Measurements from ENCODE around the gene ZNF474.

Gene ZNF474

GRCh38 chr5:122201365-122201764, 72.0 kb downstream of the ZNF474 start:
- Histone ChIP-seq H3K79me1 (ENCODE audit: low read length) (no peaks in the 10 kb centered on the region), H3K36me3 (ENCODE audit: control insufficient read depth, insufficient read depth, low read length) (no peaks in the 10 kb centered on the region), H3K23ac (ENCODE audit: low read length) (no peak overlapping the region), H3K9ac (ENCODE audit: low read length) (no peak overlapping the region), H2BK15ac (replicated peaks; ENCODE audit: low read depth) (no peak overlapping the region), H3K18ac (ENCODE audit: low read length) (no peak overlapping the region), H3K4me3 (ENCODE audit: low read length) (no peak overlapping the region), H3K79me2 (ENCODE audit: control insufficient read depth, insufficient read depth, low read length) (no peaks in the 10 kb centered on the region), H2BK5ac (ENCODE audit: low read length) (no peak overlapping the region), H3K27me3 (ENCODE audit: insufficient read depth, low read length, poor library complexity) (no peaks in the 10 kb centered on the region), H2BK120ac (ENCODE audit: low read depth, low read length) (no peak overlapping the region), H3K27ac (ENCODE audit: low read depth, low read length) (no peak overlapping the region), H2AK5ac (ENCODE audit: low read length) (no peak overlapping the region), H4K8ac (ENCODE audit: low read depth, low read length) (no peak overlapping the region), H3K4me1 (ENCODE audit: control insufficient read depth, low read depth, low read length) (no peaks in the 10 kb centered on the region), H4K5ac (ENCODE audit: low read length) (no peak overlapping the region), H3K4me2 (ENCODE audit: low read length) (no peak overlapping the region), H3K56ac (ENCODE audit: low read length) (no peak overlapping the region), H3K4ac (ENCODE audit: low read depth, low read length) (no peak overlapping the region)
- WGBS (ENCODE audit: extremely low coverage, insufficient coverage, low lambda C conversion rate), result no CpG with 5 or more reads among the region's 3 CpGs
- no peak for DNase-seq

GRCh38 chr5:122202952-122203351, 73.6 kb downstream of the ZNF474 start:
- Histone ChIP-seq H3K27me3 (ENCODE audit: insufficient read depth, low read length, poor library complexity) (no peaks in the 10 kb centered on the region), H2BK120ac (ENCODE audit: low read depth, low read length) (no peak overlapping the region), H3K9ac (ENCODE audit: low read length) (no peak overlapping the region), H3K4me1 (ENCODE audit: control insufficient read depth, low read depth, low read length) (no peaks in the 10 kb centered on the region), H4K8ac (ENCODE audit: low read depth, low read length) (no peak overlapping the region), H3K79me2 (ENCODE audit: control insufficient read depth, insufficient read depth, low read length) (no peaks in the 10 kb centered on the region), H2BK5ac (ENCODE audit: low read length) (no peak overlapping the region), H4K5ac (ENCODE audit: low read length) (no peak overlapping the region), H3K27ac (ENCODE audit: low read depth, low read length) (no peak overlapping the region), H3K79me1 (ENCODE audit: low read length) (no peaks in the 10 kb centered on the region), H2AK5ac (ENCODE audit: low read length) (no peak overlapping the region), H3K4ac (ENCODE audit: low read depth, low read length) (no peak overlapping the region), H3K23ac (ENCODE audit: low read length) (no peak overlapping the region), H3K18ac (ENCODE audit: low read length) (no peak overlapping the region), H3K4me2 (ENCODE audit: low read length) (no peak overlapping the region), H2BK15ac (replicated peaks; ENCODE audit: low read depth) (no peak overlapping the region), H3K4me3 (ENCODE audit: low read length) (no peak overlapping the region), H3K56ac (ENCODE audit: low read length) (no peak overlapping the region), H3K36me3 (ENCODE audit: control insufficient read depth, insufficient read depth, low read length) (no peaks in the 10 kb centered on the region)
- no peak for DNase-seq

All from mesendoderm (in vitro differentiated cells).